Activated T-cell treated with anti-CD3 and anti-CD28 coated beads, Interleukin-2, amount 50 U/mL, for 72 hours (primary cell): ENCODE results near the gene FMN1. TPM values are rescaled to one million over a fixed set of nuclear protein-coding genes. Genes with fewer than 3 reads are reported as not detected.
A peak's percentile ranks its signal among the peaks of the same experiment; 100 is the strongest.

Experiments used
- ATAC-seq, 2 donors: fragments of 150-1000 bp; cut with Tn5 transposase; replicated peaks in 1 of 2; 2 replicates each; pipeline ENCODE4 v1.10.0; 2021; ENCODE audit warnings: moderate library complexity in 2 of 2, mild to moderate bottlenecking in 1 of 2
- DNase-seq, 2 donors: peaks; one replicate each; pipeline ENCODE4 v3.0.0; 2021 to 2022; ENCODE audit warnings: mixed read lengths in 1 of 2
- H3K27ac Mint-ChIP-seq: one replicate; pipeline ENCODE4 v1.8.0; 2022; ENCODE audit warnings: mild to moderate bottlenecking, moderate library complexity, mixed read lengths
- H3K27me3 Mint-ChIP-seq: one replicate; pipeline ENCODE4 v1.8.0; 2022; ENCODE audit warnings: low read depth, mixed read lengths
- H3K36me3 Mint-ChIP-seq, 2 donors: one replicate each; pipeline ENCODE4 v1.8.0; 2022; ENCODE audit warnings: mixed read lengths in 2 of 2, mild to moderate bottlenecking in 1 of 2; ENCODE audit not compliant: insufficient read depth in 2 of 2
- H3K4me1 Mint-ChIP-seq: one replicate; pipeline ENCODE4 v1.8.0; 2022; ENCODE audit warnings: low read depth, mixed read lengths
- H3K4me3 Mint-ChIP-seq, 2 donors: one replicate each; pipeline ENCODE4 v1.8.0; 2022; ENCODE audit warnings: mild to moderate bottlenecking in 2 of 2, mixed read lengths in 2 of 2, moderate library complexity in 2 of 2
- H3K9me3 Mint-ChIP-seq, 2 donors: one replicate each; pipeline ENCODE4 v1.8.0; 2022; ENCODE audit warnings: mixed read lengths in 2 of 2
- total RNA-seq, 2 donors: library from RNA; stranded (reverse); gene quantifications; one replicate each; pipeline ENCODE4 v1.2.3, GENCODE V29; 2022

Gene FMN1
- total RNA-seq, 2 donors from 2014 or later: 0.74 to 1.1 TPM

GRCh38 chr15:33159726-33160453 is 34.6 kb downstream of the FMN1 start:
- no peak for ATAC-seq
- H3K4me3 Mint-ChIP-seq: no peak overlapping the region
- no peaks in the 10 kb centered on the region for H3K36me3 Mint-ChIP-seq
- no peaks in the 10 kb centered on the region for H3K9me3 Mint-ChIP-seq
- peaks cover 17% of the 10 kb centered on the region for H3K4me1 Mint-ChIP-seq
- peaks cover 37% of the 10 kb centered on the region for H3K27me3 Mint-ChIP-seq
- H3K27ac Mint-ChIP-seq: no peak overlapping the region
- DNase-seq: no peak

DNA sequence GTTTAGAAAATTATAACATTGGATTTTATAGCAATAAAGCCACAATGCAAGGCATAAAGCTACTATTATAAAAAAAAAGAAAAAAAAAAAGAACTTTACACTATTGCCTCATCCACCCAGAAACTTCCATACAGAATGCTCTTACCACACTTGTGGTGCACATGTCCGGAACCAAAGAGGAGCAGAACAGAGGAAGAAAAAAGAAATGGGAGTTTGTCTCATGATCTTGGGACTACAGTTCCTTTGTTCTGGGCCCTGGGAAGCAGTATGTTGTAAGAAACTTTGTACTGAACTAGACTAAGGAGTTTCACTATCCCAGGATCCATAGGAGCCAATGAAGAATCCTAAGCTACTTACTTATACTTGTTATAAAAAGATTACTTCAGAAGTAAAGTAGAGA is 36.1 kb downstream of the FMN1 start:
- no peak overlapping the region for H3K4me3 Mint-ChIP-seq
- DNase-seq: no peak
- peaks cover 23% of the 10 kb centered on the region for H3K4me1 Mint-ChIP-seq
- peaks cover 35% of the 10 kb centered on the region for H3K27me3 Mint-ChIP-seq
- H3K36me3 Mint-ChIP-seq: no peaks in the 10 kb centered on the region
- H3K9me3 Mint-ChIP-seq: no peaks in the 10 kb centered on the region
- ATAC-seq: no peak
- H3K27ac Mint-ChIP-seq: no peak overlapping the region

DNA sequence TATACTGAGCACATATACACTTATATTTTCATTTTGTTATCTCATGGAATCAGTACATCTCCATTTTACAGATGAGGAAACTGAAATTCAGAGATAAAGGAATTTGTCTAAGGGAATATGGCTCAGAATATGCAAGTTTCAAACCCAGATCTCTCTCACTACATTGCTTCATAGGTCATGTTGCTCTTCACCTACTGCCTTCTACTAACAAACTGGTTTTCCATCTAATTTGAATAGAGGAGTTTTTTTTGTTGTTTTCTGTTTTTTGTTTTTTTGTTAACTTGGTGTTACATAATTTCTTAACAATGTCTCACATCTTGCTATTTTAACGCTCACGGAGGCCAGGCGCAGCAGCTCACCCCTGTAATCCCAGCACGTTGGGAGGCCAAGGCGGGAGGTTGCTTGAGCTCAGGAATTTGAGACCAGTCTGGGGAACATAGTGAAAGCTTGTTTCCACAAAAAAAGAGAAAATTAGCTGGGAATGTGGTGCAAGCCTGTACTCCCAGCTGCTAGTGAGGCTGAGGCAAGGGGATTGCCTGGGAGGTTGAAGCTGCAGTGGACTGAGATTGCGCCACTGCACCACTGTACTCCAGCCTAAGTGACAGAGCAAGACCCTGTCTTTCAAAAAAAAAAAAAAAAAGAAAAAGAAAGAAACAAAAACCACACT is 37.0 kb downstream of the FMN1 start:
- no peak for ATAC-seq
- no peak overlapping the region for H3K4me3 Mint-ChIP-seq

DNA sequence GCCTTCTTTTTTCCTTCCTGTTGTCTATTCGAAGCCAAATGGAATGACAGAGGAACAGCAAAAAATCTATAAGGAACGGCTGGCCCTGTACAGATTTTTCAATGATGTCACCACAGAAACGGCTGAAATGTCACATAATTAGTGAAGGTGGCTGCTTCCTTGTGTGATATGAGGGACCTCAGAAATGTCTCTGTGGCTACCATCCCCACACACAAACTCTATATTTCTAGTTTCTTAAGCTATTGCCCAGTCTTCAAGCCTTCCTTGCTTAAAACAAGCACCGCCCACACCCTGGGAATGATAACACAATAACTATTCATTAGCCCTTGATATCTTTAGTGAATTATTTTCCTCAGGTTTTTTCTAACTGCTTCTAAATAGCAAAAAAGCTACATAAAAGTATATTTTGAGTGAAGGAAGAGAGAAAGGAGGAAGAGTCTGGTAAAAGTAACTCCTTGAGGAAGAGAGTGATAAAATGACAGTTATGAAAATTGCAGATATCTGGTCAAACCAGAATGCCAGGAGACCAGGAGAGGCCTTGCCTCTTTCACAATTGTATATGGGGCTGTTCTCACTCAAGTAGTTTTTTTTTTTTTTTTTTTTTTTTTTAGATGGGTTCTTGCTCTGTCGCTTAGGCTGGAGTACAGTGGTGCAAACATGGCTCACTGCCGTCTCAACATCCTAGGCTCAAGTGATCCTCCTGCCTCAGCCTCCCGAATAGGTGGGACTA is 38.7 kb downstream of the FMN1 start:
- H3K9me3 Mint-ChIP-seq: no peaks in the 10 kb centered on the region

More for the DNA sequence above, 37.0 kb downstream of the FMN1 start:
- Mint-ChIP-seq H3K4me1 (peaks cover 23% of the 10 kb centered on the region), H3K27me3 (peaks cover 32% of the 10 kb centered on the region), H3K9me3 (no peaks in the 10 kb centered on the region), H3K27ac (no peak overlapping the region), H3K36me3 (no peaks in the 10 kb centered on the region)
- DNase-seq: no peak

DNA sequence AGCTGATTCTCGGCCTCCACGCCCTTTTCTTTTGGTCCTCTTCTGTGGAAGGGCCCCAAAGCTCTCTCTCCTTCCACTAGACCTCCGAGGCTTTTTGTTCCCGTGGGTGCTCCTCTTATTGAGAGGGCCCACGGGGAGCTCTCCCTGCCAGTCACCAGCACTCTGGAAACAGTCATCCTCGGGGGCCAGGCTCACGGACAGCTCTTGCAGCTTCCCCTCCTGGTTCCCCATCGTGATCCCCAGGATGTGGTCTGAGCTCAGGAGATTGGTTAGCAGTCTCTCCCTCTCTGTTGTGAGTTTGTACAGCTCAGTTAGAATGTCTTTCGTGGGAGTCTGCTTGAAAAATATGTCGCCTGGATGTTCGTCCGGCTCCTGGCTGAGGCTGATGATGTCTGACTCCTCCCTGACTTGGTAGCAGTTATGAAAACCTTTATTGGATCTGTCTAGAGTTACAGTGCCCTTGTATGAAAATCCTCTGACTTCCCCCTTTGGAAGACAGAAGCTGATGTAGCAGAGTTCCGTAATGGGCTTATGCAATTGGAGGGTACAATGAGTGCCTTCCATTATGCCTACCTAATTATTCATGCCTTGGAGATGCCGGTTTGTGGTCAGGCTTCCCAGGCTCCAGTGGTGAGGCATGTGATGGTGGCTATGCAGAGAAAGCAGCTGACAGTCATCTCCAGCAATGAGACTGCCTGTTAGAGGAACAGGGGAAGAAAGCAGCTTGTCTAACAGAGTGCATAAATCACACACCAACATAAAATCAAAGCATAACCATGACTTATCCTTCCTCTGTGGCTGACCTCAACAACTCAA is 40.0 kb downstream of the FMN1 start:
- Mint-ChIP-seq H3K4me1 (peaks cover 14% of the 10 kb centered on the region), H3K36me3 (no peaks in the 10 kb centered on the region), H3K27me3 (peaks cover 16% of the 10 kb centered on the region), H3K27ac (no peak overlapping the region), H3K4me3 (no peak overlapping the region), H3K9me3 (no peaks in the 10 kb centered on the region)
- DNase-seq (no peak), ATAC-seq (no peak)

More for the DNA sequence above, 38.7 kb downstream of the FMN1 start:
- H3K4me1 Mint-ChIP-seq: peaks cover 23% of the 10 kb centered on the region
- H3K27ac Mint-ChIP-seq: no peak overlapping the region
- DNase-seq (no peak), ATAC-seq (no peak)
- H3K36me3 Mint-ChIP-seq: no peaks in the 10 kb centered on the region
- no peak overlapping the region for H3K4me3 Mint-ChIP-seq
- peaks cover 16% of the 10 kb centered on the region for H3K27me3 Mint-ChIP-seq

GRCh38 chr15:33153548-33153947 is 41.0 kb downstream of the FMN1 start:
- ATAC-seq: no peak
- Mint-ChIP-seq H3K9me3 (no peaks in the 10 kb centered on the region), H3K27me3 (peaks cover 16% of the 10 kb centered on the region), H3K4me3 (no peak overlapping the region), H3K4me1 (peaks cover 14% of the 10 kb centered on the region), H3K27ac (no peak overlapping the region), H3K36me3 (no peaks in the 10 kb centered on the region)
- DNase-seq: no peak

DNA sequence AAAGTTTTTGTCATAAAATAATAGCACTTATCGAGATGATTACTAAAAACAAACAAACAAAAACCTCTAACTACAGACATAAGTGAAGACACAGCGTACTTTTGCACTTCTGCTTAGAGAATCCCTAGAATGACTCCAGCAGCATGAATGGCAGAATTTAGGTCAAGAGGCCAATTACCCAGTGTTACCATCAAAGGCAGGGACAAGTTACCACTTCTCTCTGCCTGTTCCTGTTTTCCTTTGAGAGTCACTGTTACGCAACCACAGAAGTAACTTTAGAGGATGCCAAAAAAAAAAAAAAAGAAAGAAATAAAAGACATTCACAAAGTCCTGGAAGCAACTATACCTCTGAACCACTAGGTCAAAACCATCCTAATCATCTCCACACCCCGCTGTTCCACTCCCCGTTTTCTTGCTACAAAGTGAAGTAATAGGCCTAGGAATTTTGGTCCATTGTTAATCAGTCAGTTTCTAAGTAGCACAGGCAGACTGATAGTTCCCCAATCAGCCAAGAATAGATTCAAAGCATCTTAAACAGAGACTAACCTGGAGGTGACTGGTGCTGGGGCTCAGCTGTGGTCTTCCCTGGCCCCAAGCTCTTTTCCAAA is 41.9 kb downstream of the FMN1 start:
- DNase-seq: no peak
- Mint-ChIP-seq H3K27ac (no peak overlapping the region), H3K27me3 (peaks cover 13% of the 10 kb centered on the region), H3K36me3 (no peaks in the 10 kb centered on the region), H3K4me3 (no peak overlapping the region), H3K4me1 (peaks cover 23% of the 10 kb centered on the region), H3K9me3 (no peaks in the 10 kb centered on the region)
- ATAC-seq: no peak

DNA sequence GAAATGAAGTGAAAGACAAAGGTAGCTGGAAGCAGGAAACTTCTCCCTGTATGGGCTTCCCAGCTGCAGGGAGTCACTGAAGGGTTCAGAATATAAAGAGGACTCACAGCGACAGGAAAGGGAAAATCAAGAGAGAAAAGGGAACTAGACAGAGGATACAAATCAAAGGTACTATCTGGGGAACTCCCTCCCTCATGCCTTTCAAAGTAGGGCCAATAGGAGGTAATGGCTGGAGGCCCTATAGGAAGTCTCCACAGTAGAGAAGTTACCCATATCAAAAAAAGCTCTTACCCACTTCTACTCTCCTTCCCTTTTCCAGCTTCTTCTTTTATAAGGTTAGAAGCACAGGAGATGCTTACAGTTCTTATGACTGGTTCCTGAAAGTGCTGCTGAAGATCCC is 43.5 kb downstream of the FMN1 start:
- H3K36me3 Mint-ChIP-seq: no peaks in the 10 kb centered on the region
- peak in 1 of 2 donors; percentile 28 for ATAC-seq
- H3K4me3 Mint-ChIP-seq: no peak overlapping the region
- no peaks in the 10 kb centered on the region for H3K9me3 Mint-ChIP-seq
- no peak overlapping the region for H3K27ac Mint-ChIP-seq
- H3K27me3 Mint-ChIP-seq: peaks cover 9% of the 10 kb centered on the region
- peaks cover 23% of the 10 kb centered on the region for H3K4me1 Mint-ChIP-seq
- DNase-seq: no peak

GRCh38 chr15:33150431-33150941 is 44.0 kb downstream of the FMN1 start:
- peak in 1 of 2 donors; percentile 26 for ATAC-seq
- no peak overlapping the region for H3K4me3 Mint-ChIP-seq
- no peaks in the 10 kb centered on the region for H3K36me3 Mint-ChIP-seq

GRCh38 chr15:33149919-33150318 is 44.6 kb downstream of the FMN1 start:
- no peak overlapping the region for H3K27ac Mint-ChIP-seq
- H3K4me1 Mint-ChIP-seq: peaks cover 24% of the 10 kb centered on the region
- no peaks in the 10 kb centered on the region for H3K9me3 Mint-ChIP-seq
- no peaks in the 10 kb centered on the region for H3K36me3 Mint-ChIP-seq
- H3K27me3 Mint-ChIP-seq: peaks cover 5% of the 10 kb centered on the region
- ATAC-seq: no peak
- no peak overlapping the region for H3K4me3 Mint-ChIP-seq
- DNase-seq: no peak

More at GRCh38 chr15:33150431-33150941, 44.0 kb downstream of the FMN1 start:
- Mint-ChIP-seq H3K27ac (no peak overlapping the region), H3K27me3 (peaks cover 9% of the 10 kb centered on the region), H3K4me1 (peaks cover 27% of the 10 kb centered on the region), H3K9me3 (no peaks in the 10 kb centered on the region)
- no peak for DNase-seq

DNA sequence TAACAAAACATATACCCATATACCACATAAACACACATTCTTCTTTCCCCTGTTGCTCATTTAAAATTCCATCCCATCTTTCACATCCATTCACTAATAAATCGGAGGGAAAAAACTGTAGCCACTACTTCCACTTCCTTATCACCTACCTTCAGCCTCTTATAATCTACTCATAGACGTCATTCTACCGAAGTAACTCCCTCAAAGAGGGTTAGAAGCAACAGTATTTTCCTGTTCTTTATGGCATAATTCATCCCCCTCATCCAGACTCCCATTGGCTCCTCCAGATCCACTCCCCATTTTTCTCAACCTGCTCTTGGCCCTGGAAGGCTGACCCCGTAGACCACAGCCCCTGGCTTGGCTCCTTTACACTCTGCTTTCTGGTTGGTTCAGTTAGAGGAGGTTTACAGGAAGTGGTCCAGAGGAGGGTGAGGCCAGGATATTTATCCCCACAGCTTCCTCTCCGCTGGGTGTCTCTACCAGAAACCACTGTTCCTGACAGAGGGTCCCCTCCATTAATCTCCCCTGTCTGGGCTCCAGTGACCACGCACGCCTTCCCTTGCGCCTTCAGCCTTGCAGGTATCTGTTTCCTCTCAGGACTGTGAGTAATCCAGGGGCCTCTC is 46.3 kb downstream of the FMN1 start:
- Mint-ChIP-seq H3K9me3 (no peaks in the 10 kb centered on the region), H3K27ac (no peak overlapping the region), H3K27me3 (no peaks in the 10 kb centered on the region), H3K36me3 (no peaks in the 10 kb centered on the region), H3K4me1 (peaks cover 18% of the 10 kb centered on the region), H3K4me3 (peak overlapping the region; percentile 58 to 73)
- peak; percentile 27 to 36 for ATAC-seq
- no peak for DNase-seq

DNA sequence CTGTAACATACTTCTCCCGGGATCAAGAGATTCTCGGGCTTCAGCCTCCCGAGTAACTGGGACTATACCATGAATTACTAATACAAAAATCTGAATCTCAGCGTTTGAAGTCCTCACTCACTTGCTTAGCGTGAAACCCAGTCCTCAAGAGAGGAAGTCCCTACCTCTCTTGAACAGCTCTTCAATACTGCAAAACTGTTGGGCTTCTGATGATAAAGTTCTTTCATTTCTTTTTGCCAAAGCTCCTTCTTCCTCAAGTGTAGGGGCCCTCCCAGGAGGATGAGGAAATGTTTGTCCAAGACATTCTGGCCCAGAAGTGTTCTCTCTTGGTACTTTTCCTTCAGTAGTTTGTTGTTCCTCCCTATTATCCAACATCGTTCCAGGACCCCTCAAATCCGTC is 48.5 kb downstream of the FMN1 start:
- Mint-ChIP-seq H3K9me3 (no peaks in the 10 kb centered on the region), H3K36me3 (no peaks in the 10 kb centered on the region), H3K27me3 (no peaks in the 10 kb centered on the region), H3K27ac (no peak overlapping the region), H3K4me3 (no peak overlapping the region), H3K4me1 (peaks cover 18% of the 10 kb centered on the region)
- no peak for ATAC-seq
- no peak for DNase-seq
